ENCODE results near the gene TBXAS1.

The TBXAS1 gene

DNA sequence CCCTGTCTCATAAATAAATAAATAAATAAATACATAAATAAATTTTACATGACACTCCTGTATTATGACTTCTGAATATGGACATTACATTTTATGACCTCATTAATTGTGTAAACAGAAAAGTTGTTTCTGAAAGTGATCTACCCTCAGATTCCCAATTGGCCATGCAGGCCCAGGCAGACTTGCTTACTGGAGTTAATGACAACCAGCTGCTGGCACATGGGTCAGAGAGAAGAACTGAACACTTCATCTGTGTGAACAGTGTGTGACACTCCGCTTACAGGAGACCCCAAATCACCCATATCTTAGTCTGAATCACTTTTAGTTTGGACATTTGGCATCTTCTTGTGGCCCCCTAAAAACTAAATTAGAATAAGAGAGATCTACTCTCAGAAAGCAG is 202.3 kb downstream of the TBXAS1 start:
- no peak for DNase-seq

- DNase-seq: no peak
Measured at GRCh38 chr7:140033036-140033435, 204.0 kb downstream of the TBXAS1 start.

DNA sequence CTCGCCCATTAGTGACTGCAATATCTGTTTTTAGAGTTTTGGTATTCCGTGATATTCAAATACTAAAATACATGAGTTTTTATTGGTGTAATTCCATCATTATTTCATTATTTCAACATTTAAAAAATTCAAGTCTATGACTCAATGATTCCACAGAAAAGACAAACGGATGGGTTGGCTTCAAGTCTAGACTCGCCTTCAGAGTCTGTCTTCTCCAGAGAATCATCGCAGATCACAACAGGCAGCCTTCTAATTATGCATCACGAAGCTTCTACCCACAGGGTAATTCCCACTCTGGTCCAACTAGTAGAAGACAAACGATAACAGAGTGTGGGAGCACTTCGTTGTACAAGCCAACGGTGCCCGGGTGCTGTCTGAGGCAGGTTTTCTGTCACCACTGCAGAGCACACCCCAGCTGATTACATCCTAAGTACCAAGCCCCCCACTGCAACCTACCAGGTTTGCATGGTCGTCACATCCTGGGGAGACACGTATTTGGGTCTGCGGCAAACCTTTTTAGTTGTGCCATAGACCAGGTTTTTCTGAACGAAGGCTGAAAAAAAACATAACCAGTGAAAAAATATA is 204.8 kb downstream of the TBXAS1 start:
- no peak for DNase-seq

GRCh38 chr7:140034421-140034820 is 205.4 kb downstream of the TBXAS1 start:
- DNase-seq: no peak

GRCh38 chr7:140035400-140036223 is 206.5 kb downstream of the TBXAS1 start:
- no peak for DNase-seq

- DNase-seq: peak; percentile 36
Measured at GRCh38 chr7:140036224-140036962, 207.3 kb downstream of the TBXAS1 start.

DNA sequence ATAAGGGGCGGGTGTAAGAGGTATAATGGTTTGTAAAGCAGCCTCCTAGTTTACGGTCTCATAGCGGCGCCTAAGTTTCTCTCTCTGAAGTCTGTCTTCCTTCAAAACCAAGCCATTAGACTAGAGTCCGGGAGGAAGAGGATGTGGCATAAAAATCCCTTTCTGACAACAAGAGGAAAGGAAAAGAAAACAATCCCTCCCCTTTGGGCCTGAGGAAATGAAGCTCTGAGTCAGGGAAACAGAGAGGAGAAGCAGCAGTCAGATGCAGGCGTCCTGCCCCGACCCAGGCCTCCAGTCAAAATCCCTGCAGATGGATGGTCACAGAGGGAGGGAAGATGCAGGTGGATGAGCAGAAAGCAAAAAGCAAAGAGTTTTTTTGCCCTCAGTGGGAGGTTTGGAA is 210.0 kb downstream of the TBXAS1 start:
- DNase-seq: no peak

DNA sequence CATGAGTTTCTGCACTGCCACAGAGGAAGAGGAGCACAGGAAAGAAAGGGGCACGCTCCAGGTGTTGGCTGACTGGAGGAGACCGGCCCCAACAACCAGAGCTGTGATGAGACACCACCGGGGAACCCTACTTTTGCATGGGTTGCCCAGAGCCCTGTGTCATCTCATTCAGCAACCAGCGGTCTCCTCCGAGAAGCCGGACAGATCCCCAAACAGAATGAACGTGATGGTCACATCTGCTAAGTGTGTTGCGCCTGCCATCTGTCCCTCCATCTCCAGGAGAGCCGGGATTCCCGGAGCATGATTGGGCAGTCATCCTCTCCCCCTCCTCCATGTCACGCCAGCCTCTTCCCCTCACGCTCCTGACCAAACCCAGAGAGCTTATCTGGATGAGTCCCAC is 210.8 kb downstream of the TBXAS1 start:
- DNase-seq: no peak

DNA sequence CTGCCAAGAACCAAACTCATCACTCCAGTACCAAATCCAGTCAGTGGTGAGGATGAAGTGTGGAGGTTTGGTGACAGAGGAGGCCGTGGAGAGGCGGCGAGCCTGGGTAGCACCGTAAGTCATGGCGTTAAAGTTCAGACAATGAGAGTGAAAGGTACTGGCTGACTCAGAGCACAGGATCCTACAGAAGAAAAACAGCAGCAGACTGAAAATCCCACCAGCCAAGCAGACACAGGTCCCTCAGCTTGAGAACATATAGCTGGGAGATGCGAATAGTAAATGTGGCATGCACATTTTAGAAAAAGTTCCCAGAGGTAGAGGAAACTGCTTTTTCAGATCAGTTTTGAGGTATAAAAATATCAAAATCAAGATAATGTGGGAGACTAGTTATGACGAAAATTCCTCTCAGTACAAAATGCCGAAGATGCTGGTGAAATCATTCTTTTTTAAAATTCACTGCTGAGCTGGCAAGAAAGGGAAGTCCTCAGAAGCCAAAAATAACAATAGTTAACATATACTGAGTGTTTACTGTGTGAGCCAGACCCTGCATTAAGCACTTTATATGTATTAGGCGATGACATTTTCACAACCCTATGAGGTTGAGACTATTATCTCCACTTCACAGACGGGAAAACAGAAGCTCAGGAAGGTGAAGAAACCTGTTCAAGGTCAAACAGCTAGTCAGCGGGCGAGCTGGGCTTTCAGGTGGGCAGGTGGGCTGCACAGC is 212.8 kb downstream of the TBXAS1 start:
- no peak for DNase-seq

DNA sequence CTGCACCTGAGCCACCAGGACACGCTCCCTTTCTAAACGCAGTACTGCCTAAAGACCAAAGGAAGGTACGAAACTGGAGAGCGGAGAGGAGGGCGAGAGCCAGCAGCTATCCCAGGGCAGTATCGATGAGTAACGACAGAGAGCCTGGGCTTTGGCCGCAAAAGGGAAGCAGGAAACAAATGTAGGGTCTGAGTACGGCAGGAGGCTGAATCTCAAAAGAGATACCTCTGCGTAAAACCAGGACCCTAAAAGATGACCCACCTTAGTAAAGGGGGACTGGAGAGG is 213.3 kb downstream of the TBXAS1 start:
- DNase-seq: no peak

DNA sequence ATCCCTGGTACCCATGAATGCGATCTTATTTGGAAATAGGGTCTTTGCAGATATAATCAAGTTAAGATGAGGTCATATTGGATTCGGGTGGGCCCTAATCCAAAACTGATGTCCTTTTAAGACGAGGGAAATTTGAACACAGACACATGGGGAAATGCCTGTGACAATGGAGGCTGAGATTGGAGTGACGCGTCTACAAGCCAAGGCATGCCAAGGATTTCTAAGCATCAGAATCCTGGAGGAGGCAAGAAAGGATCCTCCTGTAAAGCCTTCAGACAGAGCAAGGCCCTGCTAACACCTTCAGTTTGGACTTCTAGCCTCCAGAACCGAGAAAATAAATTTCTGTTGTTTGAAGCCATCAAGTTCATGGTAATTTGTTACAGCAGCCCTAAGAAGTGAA is 215.2 kb downstream of the TBXAS1 start:
- no peak for DNase-seq

DNA sequence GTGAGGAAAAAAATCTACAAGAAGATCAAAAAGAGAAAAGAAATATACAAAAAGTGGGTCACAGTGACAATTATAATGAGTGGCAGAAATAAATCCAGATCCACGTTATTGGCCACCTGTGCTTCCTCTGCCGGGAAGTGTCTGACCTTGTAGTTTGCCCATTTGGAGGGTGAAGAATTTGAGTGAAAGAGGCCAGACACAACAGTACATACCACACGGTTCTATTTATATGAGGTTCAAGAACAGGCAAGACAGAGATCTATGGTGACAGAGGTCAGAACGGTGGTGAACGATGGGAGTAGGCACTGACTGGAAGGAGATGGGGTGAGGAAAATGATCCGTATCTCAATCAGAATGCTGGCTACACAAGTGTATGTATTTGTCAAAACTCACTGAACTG is 216.6 kb downstream of the TBXAS1 start:
- no peak for DNase-seq

GRCh38 chr7:140047197-140047596 is 218.1 kb downstream of the TBXAS1 start:
- no peak for DNase-seq

DNA sequence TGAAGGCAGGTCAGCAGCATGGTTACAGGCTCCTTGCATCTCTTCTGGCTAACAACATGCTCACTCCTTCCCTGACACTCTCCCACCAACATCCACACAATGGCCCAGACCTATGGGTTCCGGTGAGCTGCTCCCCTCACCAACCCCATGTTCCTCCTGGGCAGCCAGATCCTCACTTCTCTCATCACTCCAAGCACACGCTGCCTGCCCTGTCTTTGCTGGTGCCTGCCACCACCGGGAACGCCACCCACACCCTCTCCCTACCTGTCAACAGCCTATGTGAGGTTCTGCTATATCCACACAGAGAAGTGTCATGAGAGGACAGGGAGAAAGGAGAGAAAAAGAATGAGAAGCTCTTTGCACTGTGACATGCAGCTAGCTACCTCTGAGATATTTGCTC is 219.1 kb downstream of the TBXAS1 start:
- DNase-seq: no peak

- DNase-seq: no peak
Measured at GRCh38 chr7:140048989-140049338, 219.9 kb downstream of the TBXAS1 start.

GRCh38 chr7:140049339-140050024 is 220.4 kb downstream of the TBXAS1 start:
- DNase-seq: no peak

GRCh38 chr7:140050100-140050499 is 221.0 kb downstream of the TBXAS1 start:
- DNase-seq: no peak

GRCh38 chr7:140051820-140052219 is 222.8 kb downstream of the TBXAS1 start:
- DNase-seq: no peak

DNA sequence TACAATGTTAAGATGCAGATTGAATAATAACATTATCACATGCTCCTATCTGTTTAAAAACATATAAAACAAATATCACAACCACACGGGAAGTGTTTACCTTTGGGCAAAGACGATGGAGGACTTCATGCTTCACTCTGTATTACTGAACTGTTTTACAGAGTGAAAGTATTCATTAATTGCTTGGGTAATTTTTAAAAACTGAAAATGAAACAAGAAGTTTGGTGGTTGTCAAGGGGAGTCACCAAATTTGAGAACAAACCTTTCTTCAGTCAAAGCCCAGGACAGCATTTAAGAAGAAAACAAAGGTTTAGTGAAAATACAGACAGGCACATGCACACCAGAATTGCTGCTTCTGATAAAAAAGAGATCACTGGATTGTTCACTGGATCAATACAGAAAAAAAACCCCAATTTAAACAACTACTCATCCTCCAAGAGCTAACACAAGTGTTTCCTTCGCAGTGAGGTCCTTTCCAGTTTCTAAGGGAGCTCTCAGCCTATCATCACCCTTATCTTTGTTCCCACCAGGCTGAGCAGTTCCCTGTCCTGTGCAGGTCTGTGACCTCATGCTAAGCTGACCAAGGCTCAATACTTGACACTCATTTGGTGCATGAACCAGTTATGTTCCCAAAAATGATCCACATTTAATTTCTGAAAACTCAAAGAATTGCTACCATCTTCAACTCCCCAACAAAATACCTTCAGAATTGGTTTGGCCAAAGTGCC is 224.9 kb downstream of the TBXAS1 start:
- no peak for DNase-seq

GRCh38 chr7:140054751-140055150 is 225.7 kb downstream of the TBXAS1 start:
- DNase-seq: no peak

GRCh38 chr7:140055833-140056232 is 226.8 kb downstream of the TBXAS1 start:
- no peak for DNase-seq

GRCh38 chr7:140056431-140057142 is 227.5 kb downstream of the TBXAS1 start:
- DNase-seq: no peak
